Stimulated activated naive CD8-positive, alpha-beta T cell treated with anti-CD3 and anti-CD28 coated beads, Interleukin-15, amount 100 ng/mL, for 72 hours (primary cell): ENCODE results near the gene ZNF446.
"Not testable (repeated sequence)": the region's sequence is repeated elsewhere in the genome, so short reads cannot be mapped to it uniquely, and the experiment has no call there.

Source experiments
- ATAC-seq: fragments of 150-1000 bp; cut with Tn5 transposase; 2 replicates; pipeline ENCODE4 v1.10.0; 2021; ENCODE audit warnings: mild to moderate bottlenecking, moderate library complexity
- DNase-seq, 2 donors: peaks; one replicate each; pipeline ENCODE4 v3.0.0; 2021 to 2022
- H3K27ac Mint-ChIP-seq, 2 donors: one replicate each; pipeline ENCODE4 v1.8.0; 2022; ENCODE audit warnings: mild to moderate bottlenecking in 2 of 2, mixed read lengths in 2 of 2, moderate library complexity in 2 of 2
- H3K27me3 Mint-ChIP-seq: one replicate; pipeline ENCODE4 v1.8.0; 2022; ENCODE audit warnings: mixed read lengths
- H3K4me1 Mint-ChIP-seq: one replicate; pipeline ENCODE4 v1.8.0; 2022; ENCODE audit warnings: mild to moderate bottlenecking, mixed read lengths
- H3K4me3 Mint-ChIP-seq, 2 donors: one replicate each; pipeline ENCODE4 v1.8.0; 2022; ENCODE audit warnings: mild to moderate bottlenecking in 2 of 2, mixed read lengths in 2 of 2, moderate library complexity in 1 of 2
- H3K9me3 Mint-ChIP-seq, 2 donors: one replicate each; pipeline ENCODE4 v1.8.0; 2022; ENCODE audit warnings: mixed read lengths in 2 of 2

The ZNF446 gene

DNA sequence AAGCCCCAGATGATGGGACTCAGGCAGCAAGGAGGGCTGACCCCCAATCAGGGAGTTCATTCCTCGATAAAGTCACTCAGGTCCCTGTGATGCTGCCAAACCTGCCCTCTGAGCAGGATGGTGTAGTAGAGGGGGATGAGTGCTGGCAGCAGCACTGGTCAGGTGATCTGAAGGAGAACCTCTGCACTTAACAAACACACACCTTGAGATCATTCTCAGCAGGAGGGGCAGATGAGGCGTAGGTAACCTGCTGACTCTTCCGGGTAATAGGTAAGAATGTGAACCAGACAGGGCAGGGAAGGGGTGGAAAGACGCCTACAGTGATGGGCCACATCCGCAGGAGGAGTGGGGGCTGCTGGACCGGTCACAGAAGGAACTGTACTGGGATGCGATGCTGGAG is 3.2 kb downstream of the ZNF446 start:
- DNase-seq (no peak), ATAC-seq (no peak)
- Mint-ChIP-seq H3K4me3 (no peak overlapping the region), H3K9me3 (no peaks in the 10 kb centered on the region), H3K4me1 (peaks cover 35% of the 10 kb centered on the region), H3K27ac (peak overlapping the region in 1 of 2 donors; percentile 90), H3K27me3 (no peaks in the 10 kb centered on the region)

DNA sequence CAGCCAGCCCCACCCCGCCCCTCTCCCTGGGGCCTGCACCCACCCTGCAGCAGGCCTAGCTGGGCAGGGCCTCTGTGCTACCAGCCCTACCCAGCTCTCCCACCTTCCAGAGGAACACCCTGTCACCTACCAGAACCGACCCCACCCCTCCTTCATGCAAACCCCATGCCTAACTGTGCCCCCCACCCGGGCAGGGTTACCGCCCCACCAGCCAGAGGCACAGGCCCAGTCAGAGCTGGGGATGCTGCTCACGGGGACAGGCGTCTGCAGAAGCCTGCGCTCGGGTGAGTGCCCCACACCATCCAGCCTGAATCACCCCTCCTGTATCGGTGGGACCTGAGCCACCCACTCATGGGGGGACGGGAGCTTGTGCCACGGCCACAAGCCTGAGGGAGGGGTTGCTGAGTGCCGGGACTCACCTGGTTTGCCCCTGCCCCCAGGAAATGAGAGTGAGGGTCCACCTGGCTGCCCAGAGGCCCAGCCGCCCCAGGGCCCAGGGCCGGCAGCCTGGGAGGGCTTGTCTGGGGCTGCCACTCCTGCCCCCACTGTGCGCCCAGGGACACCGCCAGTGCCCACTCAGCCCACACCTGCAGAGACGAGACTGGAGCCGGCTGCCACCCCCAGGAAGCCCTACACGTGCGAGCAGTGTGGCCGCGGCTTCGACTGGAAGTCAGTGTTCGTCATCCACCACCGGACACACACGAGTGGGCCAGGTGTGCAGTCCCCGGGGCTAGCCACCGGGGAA is 3.8 kb downstream of the ZNF446 start:
- ATAC-seq (no peak), DNase-seq (no peak)
- Mint-ChIP-seq H3K9me3 (no peaks in the 10 kb centered on the region), H3K4me1 (peaks cover 29% of the 10 kb centered on the region), H3K27ac (no peak overlapping the region), H3K27me3 (no peaks in the 10 kb centered on the region), H3K4me3 (no peak overlapping the region)

DNA sequence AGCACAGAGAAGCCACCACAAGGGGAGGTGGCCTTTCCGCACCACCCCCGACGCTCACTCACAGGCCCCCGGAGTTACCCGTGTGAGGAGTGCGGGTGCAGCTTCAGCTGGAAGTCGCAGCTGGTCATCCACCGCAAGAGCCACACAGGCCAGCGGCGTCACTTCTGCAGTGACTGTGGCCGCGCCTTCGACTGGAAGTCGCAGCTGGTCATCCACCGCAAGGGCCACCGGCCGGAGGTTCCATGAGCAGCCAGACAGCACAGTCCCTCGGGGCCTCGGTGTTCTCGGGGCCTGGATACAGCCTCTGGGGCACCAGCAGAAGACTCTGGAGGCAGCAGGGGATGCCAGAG is 4.3 kb downstream of the ZNF446 start:
- DNase-seq (no peak), ATAC-seq (no peak)
- Mint-ChIP-seq H3K4me3 (no peak overlapping the region), H3K27me3 (no peaks in the 10 kb centered on the region), H3K9me3 (no peaks in the 10 kb centered on the region), H3K27ac (no peak overlapping the region), H3K4me1 (peaks cover 24% of the 10 kb centered on the region)

DNA sequence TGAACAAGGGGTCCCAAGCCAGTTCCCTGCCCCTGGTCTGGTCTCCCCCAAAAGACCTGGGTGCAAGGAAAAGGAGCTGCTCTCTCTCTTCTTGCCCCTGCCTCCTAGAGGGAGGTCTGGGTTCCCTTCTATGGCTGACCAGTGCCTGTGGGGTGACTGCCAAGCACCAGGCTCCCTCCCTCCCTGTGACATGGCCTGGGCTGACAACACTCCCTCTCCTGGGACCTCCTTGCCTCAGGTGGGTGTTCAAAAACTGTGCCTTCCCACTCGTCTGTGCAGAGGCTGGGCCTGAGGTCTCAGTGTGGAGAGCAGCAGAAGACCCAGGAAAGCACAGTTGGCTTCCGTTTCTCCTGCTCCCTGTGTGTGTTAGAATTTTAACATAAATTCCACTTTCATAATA is 4.7 kb downstream of the ZNF446 start:
- ATAC-seq (no peak), DNase-seq (no peak)
- Mint-ChIP-seq H3K4me1 (peaks cover 21% of the 10 kb centered on the region), H3K4me3 (no peak overlapping the region), H3K27ac (peak overlapping the region in 1 of 2 donors; percentile 80), H3K27me3 (no peaks in the 10 kb centered on the region), H3K9me3 (no peaks in the 10 kb centered on the region)

DNA sequence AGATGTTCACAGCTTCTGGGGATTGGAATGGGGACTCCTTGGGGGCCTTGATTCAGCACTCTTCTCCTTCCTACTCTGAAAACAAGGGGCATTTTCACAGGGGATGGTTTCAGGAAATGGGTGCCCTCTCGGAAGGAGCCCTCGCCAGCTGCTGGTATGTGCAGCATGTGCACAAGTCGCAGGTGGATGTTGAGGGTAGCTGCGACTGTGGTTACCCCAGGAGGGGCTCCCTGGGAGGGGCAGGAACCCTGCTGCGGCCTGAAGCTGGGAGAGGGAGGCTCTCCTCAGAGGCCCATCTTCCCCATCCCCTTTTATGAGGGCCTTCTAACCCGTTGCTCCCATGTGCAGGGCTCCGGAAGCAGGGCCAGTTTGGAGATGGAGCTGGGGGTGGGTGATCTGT is 6.2 kb downstream of the ZNF446 start:
- Mint-ChIP-seq H3K4me3 (no peak overlapping the region), H3K4me1 (peaks cover 9% of the 10 kb centered on the region), H3K27ac (peak overlapping the region in 1 of 2 donors; percentile 42), H3K27me3 (no peaks in the 10 kb centered on the region), H3K9me3 (no peaks in the 10 kb centered on the region)
- no peak for ATAC-seq
- DNase-seq, result no peak

DNA sequence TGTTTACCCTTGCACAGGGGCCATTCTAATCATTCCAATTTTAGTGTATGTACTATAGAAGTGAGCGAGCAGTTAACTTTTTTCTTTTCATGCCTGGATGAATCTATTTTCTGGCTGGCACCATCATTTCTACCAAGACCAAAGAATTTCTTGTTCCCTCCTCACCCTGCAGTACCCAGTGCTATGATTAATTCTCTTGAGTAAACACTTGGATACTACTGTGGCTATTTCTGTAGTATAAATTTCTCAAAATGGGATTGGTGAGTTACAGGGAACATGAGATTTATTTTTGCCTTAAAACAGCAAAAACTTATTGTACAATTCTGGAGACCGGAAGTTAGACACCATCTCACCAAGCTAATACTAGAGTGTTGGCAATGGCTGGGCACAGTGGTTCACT is 7.6 kb downstream of the ZNF446 start:
- DNase-seq (no peak), ATAC-seq (no peak)
- H3K9me3 Mint-ChIP-seq, result no peaks in the 10 kb centered on the region
- peaks cover 3% of the 10 kb centered on the region for H3K4me1 Mint-ChIP-seq
- no peak overlapping the region for H3K27ac Mint-ChIP-seq
- no peaks in the 10 kb centered on the region for H3K27me3 Mint-ChIP-seq
- no peak overlapping the region for H3K4me3 Mint-ChIP-seq

DNA sequence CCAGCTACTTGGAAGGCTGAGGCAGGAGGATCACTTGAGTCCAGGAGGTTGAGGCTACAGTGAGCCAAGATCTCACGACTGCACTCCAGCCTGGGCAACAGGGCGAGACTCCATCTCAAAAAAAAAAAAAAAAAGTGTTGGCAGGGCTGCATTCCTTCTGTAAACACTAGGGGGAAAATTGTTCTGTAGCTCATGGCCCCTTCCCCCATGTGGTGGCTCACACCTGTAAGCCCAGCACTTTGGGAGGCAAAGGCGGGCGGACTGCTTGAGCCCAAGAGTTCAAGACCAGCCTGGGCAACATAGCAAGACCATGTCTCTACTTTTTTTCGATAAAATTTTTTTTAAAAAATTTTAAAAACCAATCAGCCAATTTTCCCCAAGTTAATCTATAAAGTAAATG is 8.2 kb downstream of the ZNF446 start:
- not testable (repeated sequence) for H3K4me3 Mint-ChIP-seq, H3K27ac Mint-ChIP-seq, DNase-seq, H3K27me3 Mint-ChIP-seq, ATAC-seq, H3K9me3 Mint-ChIP-seq, H3K4me1 Mint-ChIP-seq

DNA sequence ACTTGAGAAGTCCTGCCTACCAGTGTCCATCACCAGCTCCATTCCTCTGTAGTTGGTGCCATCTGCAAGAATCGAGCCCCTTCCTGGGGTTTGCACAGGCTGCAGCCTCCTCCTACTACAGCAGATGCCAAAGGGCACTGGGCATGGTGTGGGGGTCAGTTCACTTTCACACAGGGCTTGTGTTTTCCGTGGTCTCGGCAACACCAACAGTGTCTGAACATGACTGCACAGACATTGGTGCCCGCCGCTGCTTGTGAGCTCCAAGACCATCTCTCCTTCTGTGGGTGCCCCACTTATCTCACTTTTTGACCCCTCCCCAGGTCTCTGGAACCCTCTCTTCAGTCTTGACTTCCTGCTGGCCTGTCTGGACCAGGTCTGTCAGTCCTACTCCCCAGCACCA is 15.2 kb downstream of the ZNF446 start:
- DNase-seq (no peak), ATAC-seq (no peak)
- Mint-ChIP-seq H3K9me3 (no peaks in the 10 kb centered on the region), H3K27ac (no peak overlapping the region), H3K27me3 (no peaks in the 10 kb centered on the region), H3K4me3 (no peak overlapping the region), H3K4me1 (peaks cover 17% of the 10 kb centered on the region)

DNA sequence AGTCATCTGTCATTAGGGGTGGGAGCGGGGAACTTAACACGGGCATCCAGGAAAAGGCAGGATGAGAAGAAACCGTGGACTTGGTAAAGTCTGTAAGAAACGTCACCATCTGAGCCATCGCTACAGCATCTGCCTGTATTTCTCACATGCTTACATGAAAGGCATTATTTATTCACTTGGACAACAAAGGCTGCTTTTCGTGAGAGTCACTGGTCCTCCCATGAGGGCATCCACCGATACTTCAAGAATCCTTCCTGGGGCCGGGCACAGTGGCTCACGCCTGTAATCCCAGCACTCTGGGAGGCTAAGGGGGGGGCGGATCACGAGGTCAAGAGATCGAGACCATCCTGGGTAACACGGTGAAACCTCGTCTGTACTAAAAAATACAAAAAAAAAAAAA is 16.1 kb downstream of the ZNF446 start:
- ATAC-seq, result no peak
- Mint-ChIP-seq H3K4me3 (no peak overlapping the region), H3K4me1 (peaks cover 25% of the 10 kb centered on the region), H3K9me3 (no peaks in the 10 kb centered on the region), H3K27me3 (no peaks in the 10 kb centered on the region), H3K27ac (peak overlapping the region in 1 of 2 donors; percentile 48)
- DNase-seq, result no peak

DNA sequence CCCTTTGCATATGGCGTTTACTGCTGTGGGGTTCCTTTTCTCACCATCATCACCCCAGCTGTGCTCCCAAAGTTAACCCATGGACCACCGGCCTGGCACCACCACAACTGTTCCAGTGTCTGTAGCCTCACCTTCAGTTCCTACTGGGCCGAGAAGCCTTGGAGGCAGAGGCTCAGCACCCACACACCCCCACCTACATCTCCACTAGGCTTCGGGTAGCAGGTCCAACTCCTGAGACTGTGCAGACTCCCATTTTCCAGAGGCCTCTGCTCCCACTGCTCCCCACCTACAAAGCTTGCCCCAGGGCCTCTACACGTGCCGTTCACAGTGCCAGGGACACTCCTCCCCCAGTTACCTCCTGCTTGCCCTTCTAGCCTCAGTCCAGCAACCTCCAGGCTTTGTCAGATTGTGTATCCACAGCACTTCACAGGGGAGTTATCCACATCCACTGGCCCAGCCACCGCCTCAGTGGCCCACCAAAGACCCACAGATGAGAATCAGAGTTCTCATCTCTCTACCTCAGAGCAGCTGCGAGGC is 21.6 kb downstream of the ZNF446 start:
- DNase-seq, result no peak
- Mint-ChIP-seq H3K27me3 (no peaks in the 10 kb centered on the region), H3K4me3 (peak overlapping the region; percentile 93 to 99), H3K4me1 (peaks cover 34% of the 10 kb centered on the region), H3K27ac (peak overlapping the region in 1 of 2 donors; percentile 8), H3K9me3 (peaks cover 7 to 13% of the 10 kb centered on the region in 2 donors)
- no peak for ATAC-seq

DNA sequence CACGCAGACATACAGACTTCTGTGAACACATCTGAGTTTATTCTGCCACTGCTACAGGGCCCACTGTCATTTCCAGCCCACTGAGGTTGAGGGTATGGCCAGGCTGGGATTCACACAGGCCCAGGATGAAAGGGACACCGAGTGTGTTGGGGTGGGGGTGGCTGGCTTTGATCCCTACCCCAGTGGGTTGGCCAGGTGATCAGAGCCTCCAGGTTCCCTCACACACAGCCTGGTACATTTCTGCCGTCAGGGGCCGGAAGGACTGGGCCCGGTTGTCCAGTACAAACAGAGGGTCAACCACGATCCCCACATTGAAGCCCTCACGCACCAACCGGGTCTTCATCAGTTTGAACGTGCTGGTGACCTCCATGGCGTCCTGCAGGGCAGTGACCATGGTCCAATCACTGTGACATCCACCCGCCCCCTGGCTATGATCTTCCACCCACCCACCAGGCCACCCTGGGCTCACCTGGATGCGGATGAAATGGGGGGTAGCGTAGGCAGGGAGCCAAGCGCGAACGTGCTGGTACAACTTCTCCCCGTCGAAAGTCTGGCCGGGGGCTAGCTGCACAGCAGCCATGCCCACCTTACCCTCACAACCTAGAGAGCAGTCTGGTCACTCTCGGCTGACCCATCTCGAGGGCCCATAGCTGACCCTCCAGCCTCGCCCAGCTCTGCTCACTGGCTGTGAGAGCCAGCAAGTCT is 22.3 kb downstream of the ZNF446 start:
- Mint-ChIP-seq H3K9me3 (peaks cover 7 to 13% of the 10 kb centered on the region in 2 donors), H3K4me3 (peak overlapping the region; percentile 93 to 99), H3K27me3 (no peaks in the 10 kb centered on the region), H3K27ac (peak overlapping the region; percentile 89 to 92), H3K4me1 (peaks cover 34% of the 10 kb centered on the region)
- ATAC-seq, result no peak
- no peak for DNase-seq

DNA sequence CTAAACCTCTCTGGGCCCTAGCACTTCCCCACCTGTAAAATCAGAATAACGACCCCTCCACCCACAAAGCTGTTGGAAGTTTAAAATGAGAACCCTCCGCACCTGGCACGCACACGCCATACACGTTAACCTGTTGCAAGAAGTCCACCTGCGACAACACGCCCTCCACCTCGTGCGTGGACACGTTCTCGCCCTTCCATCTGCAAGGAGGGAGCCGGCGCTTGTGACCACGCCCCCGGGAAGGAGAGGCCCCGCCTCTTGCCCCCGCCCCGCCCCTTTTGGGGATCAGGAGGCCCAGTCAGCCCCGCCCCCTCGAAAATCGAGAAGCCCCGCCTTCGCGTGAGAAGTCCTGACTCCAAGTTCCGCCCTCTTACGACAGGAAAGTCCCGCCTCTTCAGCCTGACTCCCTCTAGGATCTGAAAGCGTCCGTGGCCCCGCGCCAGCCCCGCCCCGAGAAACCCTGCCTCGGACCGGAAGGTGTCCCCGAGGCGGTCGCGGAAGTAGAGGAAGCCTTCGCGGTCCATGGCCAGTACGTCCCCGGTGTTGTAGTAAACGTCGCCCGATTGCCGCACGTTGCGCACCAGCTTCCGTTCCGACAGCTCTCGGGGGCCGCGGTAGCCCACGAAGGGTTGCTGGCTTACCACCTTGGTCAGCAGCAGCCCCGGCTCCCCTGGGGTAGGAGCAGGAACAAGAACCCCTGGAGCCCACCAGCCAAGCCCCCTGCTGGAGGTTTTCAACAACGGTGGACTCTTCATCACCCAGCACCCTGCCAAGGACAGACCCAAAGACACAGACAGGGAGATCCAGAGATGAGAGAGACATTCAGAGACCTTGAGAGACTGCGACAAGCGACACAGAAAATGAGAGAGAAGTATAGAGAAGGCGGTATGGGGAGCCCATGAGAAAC is 23.1 kb downstream of the ZNF446 start:
- H3K4me1 Mint-ChIP-seq, result peaks cover 34% of the 10 kb centered on the region
- ATAC-seq, result peak; percentile 98
- peak overlapping the region; percentile 93 to 99 for H3K4me3 Mint-ChIP-seq
- H3K27me3 Mint-ChIP-seq, result no peaks in the 10 kb centered on the region
- peaks cover 7 to 13% of the 10 kb centered on the region in 2 donors for H3K9me3 Mint-ChIP-seq
- DNase-seq, result peak; percentile 96 to 99
- H3K27ac Mint-ChIP-seq, result peak overlapping the region; percentile 89 to 92

DNA sequence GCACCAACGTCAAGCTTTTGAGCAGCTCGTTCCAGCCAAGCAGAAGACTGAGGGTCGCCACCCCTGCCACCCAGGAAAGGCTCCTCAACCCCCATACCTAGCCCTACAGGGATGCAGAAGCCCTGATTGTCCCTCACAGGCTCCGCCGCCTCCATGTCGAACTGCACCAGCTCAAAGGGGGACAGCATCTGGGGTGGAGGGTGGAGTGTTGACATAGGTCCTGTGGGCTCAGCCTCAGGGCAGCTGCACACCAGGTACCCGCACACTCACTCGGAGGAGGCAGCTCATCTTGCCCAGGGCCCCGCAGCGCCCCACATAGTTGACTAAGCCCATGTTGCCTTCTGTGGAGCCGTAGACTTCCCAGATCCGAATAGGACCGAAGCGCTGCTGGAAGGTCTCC is 24.1 kb downstream of the ZNF446 start:
- no peak overlapping the region for H3K27ac Mint-ChIP-seq
- ATAC-seq, result no peak
- H3K9me3 Mint-ChIP-seq, result peaks cover 7 to 13% of the 10 kb centered on the region in 2 donors
- peaks cover 34% of the 10 kb centered on the region for H3K4me1 Mint-ChIP-seq
- no peak overlapping the region for H3K4me3 Mint-ChIP-seq
- no peak for DNase-seq
- no peaks in the 10 kb centered on the region for H3K27me3 Mint-ChIP-seq

DNA sequence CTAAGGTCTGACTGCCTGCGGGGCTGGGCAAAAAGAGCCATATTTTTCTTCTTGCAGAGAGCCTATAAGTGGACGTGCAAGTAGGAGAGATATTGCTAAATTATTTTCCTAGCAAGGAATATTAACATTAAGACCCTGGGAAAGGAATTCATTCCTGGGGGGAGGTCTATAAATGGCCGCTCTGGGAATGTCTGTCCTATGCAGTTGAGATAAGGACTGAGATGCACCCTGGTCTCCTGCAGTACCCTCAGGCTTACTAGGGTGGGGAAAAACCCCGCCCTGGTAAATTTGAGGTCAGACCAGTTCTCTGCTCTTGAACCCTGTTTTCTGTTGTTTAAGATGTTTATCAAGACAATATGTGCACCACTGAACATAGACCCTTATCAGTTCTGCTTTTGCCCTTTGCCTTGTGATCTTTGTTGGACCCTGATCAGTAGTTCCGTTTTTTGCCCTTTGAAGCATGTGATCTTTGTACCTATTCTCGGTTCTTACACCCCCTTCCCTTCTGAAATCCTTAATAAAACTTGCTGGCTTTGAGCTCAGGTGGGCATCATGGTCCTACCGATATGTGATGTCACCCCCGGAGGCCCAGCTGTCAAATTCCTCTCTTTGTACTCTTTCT is 31.6 kb downstream of the ZNF446 start:
- H3K4me1 Mint-ChIP-seq, H3K4me3 Mint-ChIP-seq, ATAC-seq, DNase-seq, H3K27me3 Mint-ChIP-seq: not testable (repeated sequence)
- H3K27ac Mint-ChIP-seq, result peak overlapping the region in 1 of 2 donors; percentile 60
- H3K9me3 Mint-ChIP-seq, result peaks cover 4 to 12% of the 10 kb centered on the region in 2 donors

DNA sequence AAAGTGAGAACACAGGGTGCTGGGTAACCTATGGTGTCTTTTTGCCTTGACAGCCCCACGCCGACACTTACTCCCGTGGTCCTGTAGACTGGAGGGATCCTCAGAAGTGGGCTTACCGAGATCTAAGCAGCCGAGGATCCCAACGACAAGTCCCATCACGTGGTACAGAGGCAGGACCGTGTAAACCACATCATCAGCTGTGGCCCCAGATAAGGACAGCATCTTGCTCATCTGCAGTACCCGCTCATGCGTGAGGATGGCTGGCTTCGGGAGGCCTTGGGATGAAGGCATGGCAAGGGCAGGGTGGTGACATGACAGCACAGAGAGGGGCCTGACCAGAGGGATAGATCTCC is 33.6 kb downstream of the ZNF446 start:
- Mint-ChIP-seq H3K4me1 (peaks cover 19% of the 10 kb centered on the region), H3K9me3 (peaks cover 4 to 12% of the 10 kb centered on the region in 2 donors), H3K4me3 (no peak overlapping the region), H3K27me3 (no peaks in the 10 kb centered on the region), H3K27ac (no peak overlapping the region)
- ATAC-seq (no peak), DNase-seq (no peak)
